ENCODE measurements around the gene GLT6D1.
A peak's percentile ranks its signal among the peaks of the same experiment; 100 is the strongest.

The GLT6D1 gene

DNA sequence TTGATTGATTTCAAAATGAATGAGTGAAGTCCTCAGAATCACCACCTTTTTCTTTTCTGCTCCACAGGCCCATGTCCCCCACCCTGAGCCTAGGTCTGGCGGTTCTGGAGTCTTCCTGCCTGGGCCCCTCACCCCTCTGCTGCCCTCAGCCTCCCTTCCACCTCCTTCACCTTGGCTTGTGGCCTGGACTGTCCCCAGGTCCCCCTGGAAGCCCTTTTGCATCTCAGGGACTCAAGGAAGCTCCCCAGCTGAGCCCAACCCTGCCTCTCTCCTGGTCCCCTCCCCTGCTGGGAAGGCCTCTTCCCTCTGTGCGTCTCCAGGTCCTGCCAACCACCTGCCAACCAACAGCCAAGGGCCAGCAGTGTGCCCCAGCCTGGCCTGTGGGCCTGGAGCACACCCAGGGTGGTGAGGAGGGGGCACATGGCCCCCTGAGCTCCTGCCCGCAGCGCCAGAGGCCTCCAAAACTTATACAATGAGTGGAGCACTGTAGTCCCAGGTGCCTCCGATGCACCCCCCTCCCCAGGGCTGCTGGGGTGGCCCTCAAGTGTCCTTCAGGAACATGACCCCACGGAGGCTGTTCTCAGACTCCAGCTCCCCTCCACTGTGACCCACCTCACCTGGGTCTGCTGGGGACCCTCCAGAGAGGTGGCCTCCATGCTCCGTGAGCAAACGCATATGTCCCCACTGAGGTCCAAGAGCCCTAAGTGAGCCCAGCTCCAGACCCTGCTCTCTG lies 20.3 kb downstream of the GLT6D1 start:
- no peak overlapping the region for H3K27ac ChIP-seq
- TF ChIP-seq, protein P1, sequence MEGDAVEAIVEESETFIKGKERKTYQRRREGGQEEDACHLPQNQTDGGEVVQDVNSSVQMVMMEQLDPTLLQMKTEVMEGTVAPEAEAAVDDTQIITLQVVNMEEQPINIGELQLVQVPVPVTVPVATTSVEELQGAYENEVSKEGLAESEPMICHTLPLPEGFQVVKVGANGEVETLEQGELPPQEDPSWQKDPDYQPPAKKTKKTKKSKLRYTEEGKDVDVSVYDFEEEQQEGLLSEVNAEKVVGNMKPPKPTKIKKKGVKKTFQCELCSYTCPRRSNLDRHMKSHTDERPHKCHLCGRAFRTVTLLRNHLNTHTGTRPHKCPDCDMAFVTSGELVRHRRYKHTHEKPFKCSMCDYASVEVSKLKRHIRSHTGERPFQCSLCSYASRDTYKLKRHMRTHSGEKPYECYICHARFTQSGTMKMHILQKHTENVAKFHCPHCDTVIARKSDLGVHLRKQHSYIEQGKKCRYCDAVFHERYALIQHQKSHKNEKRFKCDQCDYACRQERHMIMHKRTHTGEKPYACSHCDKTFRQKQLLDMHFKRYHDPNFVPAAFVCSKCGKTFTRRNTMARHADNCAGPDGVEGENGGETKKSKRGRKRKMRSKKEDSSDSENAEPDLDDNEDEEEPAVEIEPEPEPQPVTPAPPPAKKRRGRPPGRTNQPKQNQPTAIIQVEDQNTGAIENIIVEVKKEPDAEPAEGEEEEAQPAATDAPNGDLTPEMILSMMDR (conservative IDR thresholded peaks at IDR 0.05), result no peak

DNA sequence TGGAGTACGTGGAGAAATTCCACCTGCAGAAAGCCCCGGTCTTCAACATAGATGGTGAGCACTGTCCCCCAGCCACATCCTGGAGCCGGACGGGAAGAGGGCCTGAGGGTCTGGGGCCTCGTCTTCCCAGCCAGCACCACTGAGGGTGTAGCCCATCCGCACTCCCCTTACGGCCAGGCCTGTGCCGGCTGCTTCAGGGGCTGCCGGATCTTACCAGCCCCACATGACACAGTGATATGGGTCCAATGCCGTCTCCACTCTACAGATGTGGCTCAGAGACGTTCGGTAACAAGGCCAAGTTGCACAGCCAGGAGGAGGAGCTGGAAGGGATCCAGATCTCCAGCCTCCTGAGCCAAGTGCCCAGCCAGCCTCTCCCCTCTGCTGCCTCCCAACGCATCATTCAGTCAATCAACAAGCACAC lies 21.3 kb downstream of the GLT6D1 start:
- TF ChIP-seq, protein P1 (conservative IDR thresholded peaks at IDR 0.05), result no peak
- H3K27ac ChIP-seq, result no peak overlapping the region

DNA sequence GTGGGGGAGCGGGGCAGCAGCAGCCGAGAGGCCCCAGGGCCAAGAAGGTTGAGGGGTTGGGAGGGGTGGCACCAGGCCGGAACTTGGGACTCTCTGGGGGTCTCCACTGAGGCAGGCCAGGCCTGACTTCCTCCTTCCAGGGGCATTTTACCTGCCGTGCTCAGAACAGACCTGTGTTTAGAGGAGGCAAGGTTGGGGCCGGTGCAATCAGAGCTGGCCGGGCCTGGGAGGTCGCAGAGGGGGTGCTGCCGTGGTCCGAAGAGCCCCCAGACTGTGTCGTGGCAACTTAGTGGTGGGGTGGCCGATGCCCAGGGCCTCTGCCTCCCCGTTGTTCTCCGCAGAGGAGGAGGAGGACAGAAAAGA lies 21.8 kb downstream of the GLT6D1 start:
- H3K27ac ChIP-seq, result no peak overlapping the region
- TF ChIP-seq, protein P1 (conservative IDR thresholded peaks at IDR 0.05), result no peak

DNA sequence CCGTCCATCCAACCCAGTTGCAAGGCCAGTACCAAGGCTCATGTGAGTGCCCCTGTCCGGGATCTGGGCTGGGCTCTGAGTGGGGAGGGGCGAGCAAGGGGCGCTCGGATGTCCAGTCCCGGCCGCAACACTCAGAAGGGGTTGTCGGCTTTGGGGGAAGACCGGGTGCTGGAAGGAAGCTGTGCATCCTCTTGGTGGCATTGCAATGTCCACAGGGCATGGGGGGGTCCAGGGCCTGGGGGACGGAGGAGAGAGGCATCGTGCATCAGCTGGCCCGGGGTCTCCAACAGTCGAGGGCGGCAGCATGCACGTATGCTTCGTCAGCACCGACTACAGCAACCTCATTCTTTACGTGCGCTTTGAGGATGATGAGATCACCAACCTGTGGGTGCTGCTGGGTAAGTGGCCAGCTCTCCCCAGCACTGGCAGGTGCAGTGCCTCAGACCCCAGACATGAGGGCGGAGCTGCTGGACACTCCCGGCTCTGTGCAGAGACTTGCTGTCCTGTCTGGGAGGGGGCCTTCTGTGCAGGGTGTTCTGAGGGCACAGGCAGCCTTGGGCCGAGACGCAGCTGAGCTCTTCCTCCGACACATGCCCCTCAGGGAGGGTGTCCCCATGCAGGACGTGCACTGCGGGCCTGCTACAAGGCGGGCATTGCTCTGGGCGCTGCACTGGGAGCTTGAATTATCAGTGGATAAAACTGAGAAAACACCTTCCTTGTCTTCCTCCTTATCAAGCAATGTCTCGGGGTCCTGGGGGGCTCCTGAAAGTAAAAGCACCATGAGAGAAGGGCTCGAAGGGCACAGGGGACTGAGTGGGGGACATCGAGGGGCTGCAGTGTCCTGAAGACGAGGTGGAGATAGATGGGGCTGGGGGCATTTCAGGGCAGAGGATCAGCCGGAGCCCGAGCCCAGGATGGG lies 22.5 kb downstream of the GLT6D1 start:
- no peak overlapping the region for H3K27ac ChIP-seq
- TF ChIP-seq, protein P1 (conservative IDR thresholded peaks at IDR 0.05), result 0 out of 2 replicates have a peak, but pooled peaks have one; percentile 0

DNA sequence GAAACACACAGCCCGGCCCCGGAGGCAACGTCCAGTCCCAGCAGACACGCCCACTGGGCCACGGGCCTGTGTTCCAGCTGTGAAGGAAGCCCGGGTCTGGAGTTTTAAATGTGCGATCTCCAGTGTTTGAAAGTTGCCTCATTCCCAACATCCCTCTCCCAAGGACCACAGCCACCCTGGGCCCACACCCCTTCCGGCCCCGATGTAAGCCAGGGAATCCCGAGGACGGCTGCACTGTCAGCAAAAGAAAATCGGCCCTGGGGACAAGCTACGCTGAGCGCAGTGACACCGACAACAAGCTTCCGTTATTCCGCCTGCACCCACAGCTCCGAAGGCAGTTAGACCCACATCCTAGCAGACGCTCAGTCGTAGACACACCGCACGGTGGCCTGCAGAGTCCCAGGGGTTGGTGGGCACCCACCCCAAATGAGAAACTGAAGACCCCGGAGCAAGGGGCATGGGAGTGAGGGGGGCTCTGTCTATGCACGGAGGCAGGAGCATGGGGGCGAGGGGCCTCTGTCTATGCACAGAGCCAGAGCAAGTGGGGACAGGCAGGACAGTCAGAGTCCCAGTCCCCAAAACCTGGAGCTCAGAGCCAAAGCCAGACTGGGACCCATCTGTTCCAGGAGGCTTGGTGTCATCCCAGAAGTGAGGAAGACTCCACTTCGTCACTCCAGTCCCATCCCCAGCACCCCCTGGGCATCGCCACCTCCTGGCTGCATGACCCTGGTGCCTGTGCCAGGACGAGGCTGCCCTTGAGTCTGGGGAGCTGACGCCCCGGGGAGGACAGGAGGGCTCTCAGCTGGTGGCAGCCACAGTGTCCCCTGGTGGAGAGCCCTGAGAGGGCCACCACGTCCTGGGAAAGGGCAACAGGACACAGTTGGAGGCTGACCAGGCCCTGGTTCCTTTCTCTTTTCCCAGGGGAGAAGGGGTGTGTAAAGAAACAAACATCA lies 23.4 kb downstream of the GLT6D1 start:
- TF ChIP-seq, protein P1 (conservative IDR thresholded peaks at IDR 0.05), result peak; percentile 29; the same call in 1 of the 2 replicates
- H3K27ac ChIP-seq, result no peak overlapping the region

DNA sequence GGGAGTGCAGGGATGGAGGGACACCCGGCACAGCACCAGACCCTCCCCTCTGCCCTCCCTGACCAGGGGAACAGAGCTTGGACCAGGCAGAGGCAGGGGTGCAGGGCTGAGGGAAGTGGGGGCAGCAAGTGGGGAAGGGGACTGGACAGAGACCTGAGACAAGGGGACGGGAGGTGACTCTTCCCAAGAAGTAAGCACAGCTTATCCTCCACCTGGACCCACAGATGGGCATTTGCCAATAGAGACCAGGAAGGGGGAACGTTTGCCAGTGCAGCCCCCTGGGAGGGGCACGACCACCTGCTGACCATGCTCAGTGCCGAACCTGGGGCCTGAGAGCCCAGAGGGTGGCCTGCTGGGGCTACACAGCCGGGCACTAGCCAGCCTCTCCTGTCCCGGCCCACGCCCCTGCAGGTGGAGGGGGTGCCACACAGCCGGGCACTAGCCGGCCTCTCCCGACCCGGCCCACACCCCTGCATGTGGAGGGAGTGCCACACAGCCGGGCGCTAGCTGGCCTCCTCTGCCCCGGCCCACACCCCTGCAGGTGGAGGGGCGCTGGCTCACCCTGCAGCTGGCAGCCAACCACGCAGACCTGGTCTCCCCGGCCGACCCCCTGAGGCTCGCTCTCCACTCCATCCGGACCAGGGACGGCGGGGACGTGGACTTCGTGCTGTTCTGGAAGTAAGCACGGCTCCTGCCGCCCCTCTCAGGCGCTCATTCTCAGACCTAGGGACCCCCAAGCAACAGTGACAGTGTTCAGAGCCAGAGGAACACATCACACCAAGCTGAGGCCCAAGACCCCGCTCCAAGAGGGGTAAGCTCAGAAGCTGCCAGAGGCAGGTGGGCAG lies 24.3 kb downstream of the GLT6D1 start:
- TF ChIP-seq, protein P1 (conservative IDR thresholded peaks at IDR 0.05), result no peak
- H3K27ac ChIP-seq, result no peak overlapping the region
